ENCODE data around the gene UBE2G2. TPM values are rescaled to one million over a fixed set of nuclear protein-coding genes. Genes with fewer than 3 reads are reported as not detected.

Gene UBE2G2
- total RNA-seq, 1 donor from 2014 or later, result 87.8 TPM

- no peak for DNase-seq (ENCODE audit: low read depth)
These were observed 51.0 kb downstream of the UBE2G2 start for GRCh38 chr21:44750675-44751025.

DNA sequence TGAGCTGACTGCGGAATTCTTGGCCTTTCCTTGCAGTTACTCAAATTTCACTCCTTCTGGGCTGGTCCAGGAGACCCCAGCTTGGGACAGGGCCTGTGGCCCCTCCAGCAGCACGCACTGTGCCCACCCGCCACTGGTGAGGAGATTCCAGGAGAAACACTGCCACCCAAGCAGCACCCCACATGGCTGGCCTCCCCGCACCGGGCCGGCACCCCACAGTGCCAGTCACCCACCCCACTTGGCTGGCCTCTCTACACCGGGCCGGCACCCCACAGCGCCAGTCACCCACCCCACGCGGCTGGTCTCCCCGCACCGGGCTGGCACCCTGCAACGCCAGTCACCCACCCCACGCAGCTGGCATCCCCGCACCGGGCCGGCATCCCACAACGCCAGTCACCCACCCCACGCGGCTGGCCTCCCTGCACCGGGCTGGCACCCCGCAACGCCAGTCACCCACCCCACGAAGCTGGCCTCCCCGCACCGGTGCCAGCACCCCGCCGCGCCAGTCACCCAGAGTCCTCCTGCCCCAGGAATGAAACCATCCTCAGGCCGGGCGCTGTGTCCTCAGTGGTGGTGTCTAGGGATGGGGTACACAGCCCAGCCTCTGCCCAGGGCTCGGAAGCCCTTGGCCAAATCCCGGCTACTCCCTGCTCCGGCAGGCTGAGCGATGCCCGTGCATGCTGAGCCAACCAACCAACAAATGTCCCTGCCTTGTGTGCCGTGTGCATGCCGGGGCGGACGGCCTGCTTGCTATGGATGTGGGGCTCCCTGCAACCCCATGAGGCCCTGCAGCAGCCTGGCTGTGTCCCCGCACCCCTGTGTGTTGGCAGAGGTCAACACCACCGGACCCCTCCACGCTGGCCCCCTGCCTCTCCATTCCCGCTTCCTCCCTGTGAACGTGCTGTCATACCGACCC is 51.6 kb downstream of the UBE2G2 start:
- DNase-seq (ENCODE audit: low read depth), result no peak

- DNase-seq (ENCODE audit: low read depth), result no peak
These were observed 52.4 kb downstream of the UBE2G2 start for GRCh38 chr21:44749116-44749758.

DNA sequence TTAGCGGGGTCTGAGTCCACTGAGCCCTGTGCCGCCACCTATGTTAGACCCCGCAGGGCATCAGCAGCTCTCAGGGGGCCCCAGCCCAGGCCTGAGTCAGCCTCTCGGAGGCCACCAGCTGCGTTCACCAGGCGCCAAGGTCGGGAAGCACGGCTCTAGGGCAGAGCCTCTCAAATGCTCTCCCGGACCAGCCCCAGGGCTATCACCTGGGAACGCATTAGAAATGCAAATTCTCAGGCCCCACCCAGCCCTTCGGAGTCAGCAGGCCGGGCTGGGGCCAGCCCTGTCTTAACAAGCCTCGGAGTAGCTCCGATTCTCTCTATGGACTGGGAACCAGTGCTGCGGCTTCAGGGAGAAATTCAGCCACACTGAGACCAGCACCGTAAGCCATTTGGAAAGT is 53.0 kb downstream of the UBE2G2 start:
- no peak for DNase-seq (ENCODE audit: low read depth)

DNA sequence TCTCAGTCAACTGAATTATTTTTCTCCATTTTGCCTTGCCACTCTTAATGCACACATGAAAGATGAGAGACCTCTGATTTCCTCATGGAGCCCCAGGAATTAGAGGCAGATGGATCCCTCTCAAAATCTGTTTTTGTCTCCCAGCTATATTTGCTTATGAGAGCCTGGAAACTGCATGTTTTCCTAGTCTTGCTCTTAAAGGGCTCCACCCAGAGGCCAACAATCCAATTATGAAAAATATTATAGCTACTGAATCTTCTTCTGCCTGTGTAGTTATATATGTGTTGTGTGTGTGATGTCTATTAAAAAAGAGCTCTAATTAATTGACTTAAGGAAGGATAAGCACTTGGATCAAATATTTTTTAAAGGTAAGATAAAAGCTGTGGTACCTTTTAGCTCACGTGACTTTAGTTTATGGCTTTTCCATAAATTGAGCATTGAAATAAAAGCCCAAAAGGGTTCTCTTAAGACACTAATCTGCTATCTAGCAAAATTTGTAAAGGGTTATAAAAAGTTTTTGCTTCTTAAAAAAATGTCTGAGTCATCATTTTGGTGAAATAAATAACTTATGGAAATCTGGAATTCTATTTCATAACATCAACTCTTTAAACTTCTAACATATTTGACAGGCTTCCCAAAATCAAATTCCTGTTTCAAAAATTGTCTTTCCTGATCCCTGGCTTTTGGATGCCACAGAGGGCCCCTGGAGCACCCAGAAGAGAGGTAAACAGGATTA is 59.0 kb downstream of the UBE2G2 start:
- no peak for DNase-seq (ENCODE audit: low read depth)

- no peak for DNase-seq (ENCODE audit: low read depth)
These were observed 59.7 kb downstream of the UBE2G2 start for GRCh38 chr21:44741921-44742320.

DNA sequence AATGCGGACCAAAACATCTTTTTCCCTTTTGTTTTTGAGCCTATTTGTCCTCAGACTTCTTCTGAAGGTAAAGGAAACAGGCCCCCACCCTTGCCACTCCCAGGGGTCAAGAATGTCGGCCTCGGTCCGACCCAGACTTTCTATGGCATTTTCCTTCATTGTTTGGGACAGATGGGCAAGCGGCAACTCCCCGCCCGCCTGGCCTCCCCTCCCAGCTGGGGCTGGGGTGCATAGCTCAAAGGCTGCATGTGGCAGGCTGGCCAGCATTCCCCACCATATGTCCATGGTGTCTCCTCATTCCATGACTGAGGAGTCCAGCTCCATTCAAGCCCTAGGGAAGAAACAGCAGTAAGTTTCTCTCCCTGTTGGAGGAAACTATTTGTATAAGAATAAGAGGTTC is 60.9 kb downstream of the UBE2G2 start:
- no peak for DNase-seq (ENCODE audit: low read depth)

- DNase-seq (ENCODE audit: low read depth), result no peak
These were observed 62.3 kb downstream of the UBE2G2 start for GRCh38 chr21:44739316-44739715.

DNA sequence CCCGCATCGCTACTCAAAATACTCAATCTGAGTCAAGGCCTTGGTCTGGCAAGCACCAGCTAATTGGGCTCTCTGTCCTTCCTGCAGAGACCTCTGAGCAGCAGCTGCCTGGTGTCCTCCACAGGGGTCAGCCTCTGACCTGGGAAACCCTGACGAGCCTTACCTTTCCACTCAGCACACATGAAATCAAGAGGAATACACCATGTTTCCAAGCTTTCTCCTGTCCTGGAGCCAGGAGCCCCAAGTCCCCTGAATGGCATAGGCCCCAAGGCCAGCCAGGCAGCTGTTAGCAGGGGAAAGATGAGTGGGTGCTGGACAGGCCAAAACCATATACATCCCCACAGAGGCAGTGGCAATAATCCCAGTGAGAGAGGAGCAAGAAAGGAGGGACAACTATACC is 63.0 kb downstream of the UBE2G2 start:
- DNase-seq (ENCODE audit: low read depth), result no peak

DNA sequence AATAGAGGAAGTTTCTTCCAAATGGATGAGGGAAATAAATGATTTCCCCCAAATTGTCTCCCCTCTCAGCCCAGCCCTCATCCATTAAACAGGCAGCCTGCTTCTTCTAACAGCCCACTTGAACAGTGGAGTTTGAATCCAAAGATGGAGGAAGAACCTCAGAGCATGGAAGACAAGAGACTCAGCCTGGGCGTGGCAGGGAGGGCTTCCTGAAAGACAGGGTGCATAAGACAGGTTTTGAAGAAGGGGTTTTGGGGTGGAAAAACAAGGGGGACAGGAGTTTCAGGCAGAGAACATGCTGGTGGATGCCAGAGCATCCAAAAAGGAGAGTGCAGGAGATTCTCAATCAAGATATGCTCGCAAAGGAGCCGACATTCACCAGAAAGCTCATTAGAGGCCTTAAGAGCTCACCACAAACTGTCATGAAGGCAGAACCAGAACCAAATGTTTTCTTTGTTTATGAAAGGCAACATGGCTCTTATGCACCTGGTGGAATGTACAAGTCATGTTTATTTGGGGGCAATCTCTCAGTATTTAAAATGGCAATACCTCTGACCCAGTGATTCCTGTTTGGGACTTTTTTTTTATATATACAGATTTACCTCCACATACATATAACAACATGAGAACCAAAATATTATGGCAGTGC is 63.8 kb downstream of the UBE2G2 start:
- DNase-seq (ENCODE audit: low read depth), result no peak

DNA sequence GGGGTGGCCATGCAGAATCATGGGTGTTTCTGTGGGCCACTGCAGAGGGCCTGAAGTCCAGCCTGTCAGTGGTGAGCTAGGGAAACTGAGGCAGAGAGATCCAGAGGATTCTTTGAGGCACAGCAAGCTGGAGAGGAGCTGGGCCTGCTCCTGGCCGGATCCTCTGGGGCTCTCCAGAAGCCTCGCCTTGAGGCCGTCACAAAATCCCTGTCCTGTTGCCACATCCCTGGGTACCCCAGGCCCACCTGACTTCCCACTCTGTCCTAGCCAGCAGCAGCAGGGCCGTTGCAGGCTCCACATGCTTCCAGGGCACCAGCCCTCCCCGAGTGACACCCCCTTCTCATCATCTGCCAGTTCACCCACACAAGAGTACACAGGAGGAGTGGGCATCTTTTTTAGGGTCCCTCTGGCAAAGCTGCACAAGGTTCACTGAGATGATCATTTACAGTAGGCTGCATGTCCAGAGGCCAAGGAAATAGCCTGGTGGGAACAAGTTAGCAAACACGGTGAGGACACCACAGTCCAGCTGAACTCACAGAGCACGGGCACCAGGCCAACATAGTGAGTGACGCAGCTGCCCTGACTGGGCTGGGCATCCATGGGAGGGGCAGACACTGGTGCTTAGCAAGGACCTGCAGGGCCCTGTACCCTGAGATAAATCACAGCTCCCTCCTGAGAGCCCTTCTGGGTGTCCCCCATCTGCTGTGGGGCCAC is 65.2 kb downstream of the UBE2G2 start:
- DNase-seq (ENCODE audit: low read depth), result no peak

- DNase-seq (ENCODE audit: low read depth), result no peak
These were observed 65.8 kb downstream of the UBE2G2 start for GRCh38 chr21:44735821-44736220.

DNA sequence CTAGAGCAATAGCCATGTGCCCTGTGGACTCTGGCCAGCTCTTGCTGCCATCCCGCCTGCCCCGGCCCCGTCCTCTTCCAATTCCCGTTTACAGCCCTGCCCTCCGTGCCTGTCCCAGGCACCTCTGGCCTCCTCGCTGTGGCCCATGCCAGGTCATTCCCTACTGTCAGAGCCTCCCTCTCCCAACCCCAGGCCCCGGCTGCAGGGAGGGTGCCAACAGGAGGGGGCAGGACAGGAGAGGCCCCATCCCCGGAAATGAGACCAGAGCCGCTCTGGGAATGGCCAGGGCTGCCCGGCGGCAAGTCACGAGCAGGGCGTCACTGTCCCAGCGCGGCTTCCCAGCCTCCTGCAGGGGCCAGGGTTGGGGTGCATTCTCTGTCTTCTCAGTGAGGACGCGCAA is 66.8 kb downstream of the UBE2G2 start:
- DNase-seq (ENCODE audit: low read depth), result no peak

- no peak for DNase-seq (ENCODE audit: low read depth)
These were observed 67.4 kb downstream of the UBE2G2 start for GRCh38 chr21:44734026-44734745.

DNA sequence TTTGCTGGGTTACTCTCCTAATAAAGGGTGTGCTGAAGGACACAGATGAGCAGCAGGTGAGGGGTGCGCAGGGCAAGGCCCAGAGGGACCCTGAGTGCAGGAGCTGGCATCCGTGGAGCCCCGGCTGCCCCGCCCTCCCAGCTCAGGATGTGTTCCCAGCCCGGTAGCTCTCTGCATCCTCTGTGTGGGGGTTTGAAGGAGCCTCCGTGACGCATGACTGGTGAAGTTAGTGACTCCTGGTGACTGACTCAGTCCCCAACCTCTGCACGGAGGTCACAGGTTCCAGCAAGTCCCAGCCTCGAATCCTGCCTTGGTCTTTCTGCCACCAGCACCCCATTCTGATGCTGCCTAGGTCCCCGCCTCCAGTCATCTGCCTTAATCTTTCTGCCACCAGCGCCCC is 68.7 kb downstream of the UBE2G2 start:
- no peak for DNase-seq (ENCODE audit: low read depth)

GRCh38 chr21:44732263-44732662 is 69.4 kb downstream of the UBE2G2 start:
- no peak for DNase-seq (ENCODE audit: low read depth)

DNA sequence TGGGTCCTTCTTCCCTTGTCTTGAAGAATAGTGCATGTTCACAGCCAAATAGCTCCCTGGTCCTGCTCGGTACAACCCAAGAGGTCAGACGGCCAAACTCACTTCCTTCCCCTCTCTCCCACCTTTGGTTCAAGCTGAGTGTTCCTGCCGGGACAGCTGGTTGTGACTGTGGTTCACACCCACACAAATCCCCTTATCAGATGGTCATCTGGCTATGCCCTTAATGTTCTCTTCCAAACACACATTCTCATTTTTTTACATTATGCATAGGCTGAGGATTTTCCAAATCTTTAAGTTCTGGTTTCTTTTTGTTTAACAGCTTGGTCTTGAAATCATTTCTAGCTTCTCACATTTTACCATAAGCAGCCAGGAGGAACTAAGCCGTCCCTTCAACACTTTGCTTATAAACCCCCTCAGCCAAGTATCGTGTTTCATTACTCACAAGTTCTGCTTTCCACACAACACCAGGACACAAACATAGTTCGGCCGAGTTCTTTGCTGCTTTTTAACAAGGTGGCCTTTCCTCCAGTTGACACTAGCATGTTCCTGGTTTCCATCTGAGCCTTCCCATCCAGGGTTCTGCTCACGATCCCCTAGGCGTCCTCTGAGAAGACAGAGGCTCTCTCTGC is 70.6 kb downstream of the UBE2G2 start:
- DNase-seq (ENCODE audit: low read depth), result no peak

DNA sequence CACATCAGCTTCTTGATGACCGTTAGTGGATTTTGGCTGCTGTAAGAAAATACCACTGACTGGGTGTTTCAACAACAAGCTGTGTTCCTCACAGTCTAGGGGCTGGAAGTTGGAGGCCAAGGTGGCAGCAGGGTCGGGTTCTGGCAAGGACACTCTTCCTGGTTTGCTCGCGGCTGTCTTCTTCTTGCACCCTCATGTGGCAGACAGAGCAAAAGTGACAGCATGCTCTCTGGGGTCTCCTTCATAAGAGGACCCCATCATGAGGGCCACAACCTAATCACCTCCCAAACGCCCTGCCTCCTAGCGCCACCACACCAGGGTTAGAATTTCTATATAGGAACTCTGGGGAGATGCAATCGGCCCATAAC is 71.6 kb downstream of the UBE2G2 start:
- DNase-seq (ENCODE audit: low read depth), result no peak

DNA sequence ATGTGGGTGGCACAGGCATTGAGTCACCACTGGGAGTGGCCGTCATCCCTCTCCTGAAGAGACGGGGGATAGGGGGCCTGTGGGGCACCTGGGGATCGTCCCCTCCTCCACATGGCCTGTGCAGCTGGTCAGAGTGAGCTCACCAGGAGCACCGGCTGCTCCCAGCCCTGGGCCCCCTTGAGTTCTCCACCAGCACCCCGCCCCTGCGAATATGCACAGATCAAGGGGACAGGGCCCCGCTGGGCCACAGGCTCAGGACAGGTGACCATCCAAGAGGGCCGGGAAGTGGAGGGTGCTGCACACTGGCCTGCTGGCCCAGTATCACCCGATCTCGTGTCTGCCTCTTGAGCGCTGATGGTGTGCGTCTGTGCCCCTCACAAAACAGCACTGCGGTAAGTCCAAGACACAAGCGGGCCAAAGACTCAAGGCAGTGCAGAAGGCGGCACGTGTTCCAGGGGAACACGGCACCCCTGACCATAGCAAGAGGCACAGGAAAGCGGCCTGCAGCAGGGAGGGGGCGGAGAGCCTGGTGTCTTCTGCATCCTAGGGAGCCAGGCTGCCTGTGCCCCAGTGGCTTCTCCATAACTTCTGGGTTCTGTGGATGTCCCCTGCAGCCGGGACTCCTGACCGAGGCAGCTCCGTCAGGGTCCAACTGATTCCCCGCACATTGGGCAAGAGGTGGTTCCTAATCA is 72.1 kb downstream of the UBE2G2 start:
- no peak for DNase-seq (ENCODE audit: low read depth)

DNA sequence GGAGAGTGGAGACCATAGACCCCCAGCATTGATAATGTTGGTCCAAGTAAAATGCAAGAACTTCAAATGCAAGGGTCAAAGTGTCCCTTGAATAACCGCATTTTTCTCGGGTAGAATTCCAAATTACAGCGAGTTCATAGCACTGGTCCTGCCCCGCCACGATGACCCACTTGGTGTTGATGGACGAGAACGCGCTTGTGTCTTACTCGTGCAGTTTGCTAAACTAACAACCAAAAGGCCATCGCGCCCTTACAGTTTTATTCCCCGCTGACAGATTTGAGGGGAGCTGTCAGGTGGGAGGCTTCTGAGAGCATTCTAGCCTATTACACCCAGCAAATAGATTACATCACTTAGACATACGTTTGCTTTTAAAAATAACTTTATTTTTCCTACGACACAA is 72.9 kb downstream of the UBE2G2 start:
- DNase-seq (ENCODE audit: low read depth), result no peak
